Measurements from ENCODE around the gene KMT2E.
"Not testable (repeated sequence)": the region's sequence is repeated elsewhere in the genome, so short reads cannot be mapped to it uniquely, and the experiment has no call there.

Gene KMT2E

DNA sequence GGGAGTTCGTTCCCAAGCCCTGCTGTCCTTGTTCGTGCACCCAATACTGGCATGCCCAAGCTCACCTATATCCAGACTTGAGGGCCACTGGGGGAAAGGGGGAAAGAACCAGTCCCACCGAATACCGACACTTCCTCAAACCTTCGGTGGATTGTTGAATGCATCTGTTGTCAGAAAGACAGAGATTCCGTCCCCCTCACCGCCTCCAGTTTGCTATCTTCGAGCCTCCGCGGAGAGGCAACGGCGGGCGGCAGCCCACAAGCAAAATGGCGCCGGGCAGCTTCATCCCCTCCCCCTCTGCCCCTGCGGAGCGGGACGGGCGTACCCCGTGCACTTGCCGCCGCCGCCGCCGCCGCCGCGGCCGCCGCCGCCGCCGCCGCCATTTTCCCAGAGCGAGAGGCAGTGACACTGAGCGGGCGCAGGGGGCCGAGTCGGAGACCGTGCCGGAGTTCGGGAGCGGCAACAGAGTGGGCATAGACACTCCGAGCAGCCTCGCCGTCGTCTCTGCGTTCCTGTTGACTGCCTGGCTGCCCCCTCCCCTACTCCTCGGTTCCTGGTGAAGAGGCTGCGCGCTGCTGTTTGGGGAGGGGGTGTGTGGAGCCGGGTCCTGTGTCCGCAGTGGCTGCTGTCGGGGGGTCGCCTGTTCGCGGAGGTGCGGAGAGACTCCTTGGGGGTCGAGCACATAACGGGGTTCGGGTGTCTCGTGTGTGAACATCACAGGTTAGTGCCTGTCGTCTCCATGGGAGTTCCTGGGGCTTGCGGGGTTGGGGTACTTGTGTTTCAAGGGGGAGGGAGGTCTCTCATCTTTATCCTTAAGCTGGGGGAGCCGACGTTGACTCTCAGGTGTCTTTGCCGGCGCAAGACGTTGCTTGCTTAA, at the start of gene KMT2E:
Gene KMT2E, plus strand, starts transcription at position 390 of the 877 bp plus-strand sequence. CDS start 26,748 bp downstream, outside the sequence.
- DNase-seq: peak; percentile 68 to 76

DNA sequence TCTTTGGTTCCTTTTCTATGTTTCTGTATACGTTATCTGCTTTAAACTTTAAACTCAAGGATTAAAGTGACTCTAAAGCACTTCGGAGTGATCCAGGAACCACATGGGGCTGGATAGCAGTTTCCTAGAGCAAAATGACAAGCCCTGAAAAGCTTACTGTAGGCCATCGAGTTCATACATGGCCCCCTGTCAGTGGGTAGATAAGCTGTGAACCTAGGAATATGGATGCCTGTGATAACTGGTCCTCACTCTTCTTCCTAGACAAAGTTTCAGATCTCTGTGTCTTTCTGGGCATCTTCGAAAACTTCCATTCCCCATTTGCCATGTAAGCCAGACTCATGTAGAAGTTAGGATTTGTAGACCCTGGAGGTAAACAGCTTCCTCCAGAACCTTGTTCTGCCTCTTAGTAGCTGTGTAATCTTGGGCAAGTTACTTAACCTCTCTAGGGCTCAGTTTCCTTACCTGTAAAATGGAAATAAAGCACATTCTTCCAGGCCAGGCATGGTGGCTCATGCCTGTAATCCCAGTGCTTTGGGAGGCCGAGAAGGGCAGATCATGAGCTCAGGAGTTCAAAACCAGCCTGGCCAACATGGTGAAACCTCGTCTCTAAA, 49.3 kb upstream of the KMT2E start:
- DNase-seq: no peak

DNA sequence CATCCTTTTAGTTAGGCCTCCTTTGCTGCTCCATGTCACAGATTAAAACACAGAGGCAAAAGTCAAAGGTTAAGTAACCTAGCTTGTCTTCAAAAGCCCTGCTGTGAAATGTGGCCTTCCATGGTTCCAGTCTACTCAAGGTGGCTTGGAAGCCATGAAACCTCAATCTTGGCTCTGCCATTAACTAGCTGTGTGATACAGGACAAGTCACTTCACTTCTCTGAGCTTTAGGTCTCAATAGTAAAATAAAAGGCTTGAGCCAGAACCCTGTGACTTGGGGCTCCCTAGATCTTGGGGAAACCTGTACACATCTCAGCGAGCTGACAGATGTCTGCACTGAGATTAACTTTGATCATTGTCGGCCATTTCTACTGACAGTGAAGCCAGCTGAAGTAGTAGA, 48.0 kb upstream of the KMT2E start:
- DNase-seq: no peak

DNA sequence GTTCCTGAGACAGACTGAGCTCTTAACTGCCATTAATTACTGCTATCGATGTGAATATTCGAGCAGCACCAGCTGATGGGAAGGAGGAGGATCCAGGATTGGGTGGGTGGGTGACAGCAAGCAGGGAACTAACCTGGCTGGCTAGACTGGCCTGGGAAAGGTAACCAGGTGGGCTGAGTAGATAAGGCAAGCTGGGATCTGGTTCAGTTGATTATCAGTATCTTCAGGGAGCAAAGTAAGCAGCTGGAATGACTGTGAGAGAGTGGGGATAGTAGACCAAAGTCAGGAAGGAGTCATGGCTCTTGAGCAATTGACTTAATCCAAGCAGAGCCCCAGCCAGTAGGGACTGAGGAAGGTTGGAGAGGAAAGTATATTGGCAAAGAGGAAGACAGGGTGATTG, 46.9 kb upstream of the KMT2E start:
- DNase-seq: no peak

GRCh38 chr7:104967595-104967994, 46.4 kb upstream of the KMT2E start:
- DNase-seq: no peak

DNA sequence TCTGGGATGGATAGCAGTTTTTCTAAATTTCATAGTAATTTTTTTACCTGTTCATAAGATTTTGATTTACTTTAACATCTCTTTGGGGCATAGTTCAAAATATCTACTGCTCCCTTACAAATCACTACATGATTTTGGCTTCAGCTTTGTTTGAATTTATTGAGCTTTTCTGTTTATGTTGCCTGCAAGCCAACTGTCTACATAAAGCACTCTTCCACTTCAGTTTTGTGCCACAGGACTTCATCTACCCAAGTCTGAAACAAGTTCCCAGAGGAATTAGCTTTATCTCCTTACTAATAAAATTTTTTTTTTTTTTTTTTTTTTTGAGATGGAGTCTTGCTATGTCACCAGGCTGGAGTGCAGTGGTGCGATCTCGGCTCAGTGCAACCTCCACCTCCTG, 45.4 kb upstream of the KMT2E start:
- DNase-seq: no peak

DNA sequence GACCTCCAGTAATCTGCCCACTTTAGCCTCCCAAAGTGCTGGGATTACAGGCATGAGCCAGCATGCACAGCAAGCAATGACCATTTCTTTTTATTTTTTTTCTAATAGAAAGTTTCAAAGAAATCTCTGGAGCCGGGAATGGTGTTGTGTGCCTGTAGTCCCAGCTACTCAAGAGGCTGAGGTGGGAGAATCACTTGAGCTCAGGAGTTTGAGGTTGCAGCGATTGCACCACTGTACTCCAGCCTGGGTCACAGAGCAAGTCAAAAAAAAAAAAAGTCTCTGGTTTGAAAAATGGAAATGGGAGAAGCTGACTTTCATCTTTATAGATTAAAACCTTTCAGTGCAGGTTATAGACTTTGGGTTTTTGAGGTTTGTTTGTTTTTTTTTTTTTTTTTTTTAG, 44.8 kb upstream of the KMT2E start:
- DNase-seq: no peak

GRCh38 chr7:104971290-104972071, 42.5 kb upstream of the KMT2E start:
- DNase-seq: no peak

GRCh38 chr7:104972500-104972899, 41.5 kb upstream of the KMT2E start:
- DNase-seq: no peak

- DNase-seq: no peak
These were observed 40.8 kb upstream of the KMT2E start for GRCh38 chr7:104973227-104973626.

- DNase-seq: no peak
These were observed 40.0 kb upstream of the KMT2E start for GRCh38 chr7:104973909-104974415.

DNA sequence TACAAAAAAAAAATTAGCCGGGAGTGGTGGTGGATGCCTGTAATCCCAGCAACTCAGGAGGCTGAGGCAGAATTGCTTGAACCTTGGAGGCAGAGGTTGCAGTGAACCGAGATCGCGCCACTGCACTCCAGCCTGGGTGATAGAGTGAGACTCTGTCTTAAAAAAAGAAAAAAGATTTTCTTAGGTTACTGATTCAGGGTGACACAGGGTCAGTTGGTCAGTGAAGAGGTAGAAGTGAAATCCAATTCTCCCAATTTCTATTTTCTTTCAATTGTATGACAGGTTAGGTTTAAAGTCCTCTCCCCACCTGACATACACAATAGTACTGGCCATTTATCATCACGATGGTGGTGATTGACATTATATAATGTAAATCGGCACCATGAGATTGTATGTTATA, 38.5 kb upstream of the KMT2E start:
- DNase-seq: not testable (repeated sequence)

- no peak for DNase-seq
These were observed 36.9 kb upstream of the KMT2E start for GRCh38 chr7:104976966-104977636.

DNA sequence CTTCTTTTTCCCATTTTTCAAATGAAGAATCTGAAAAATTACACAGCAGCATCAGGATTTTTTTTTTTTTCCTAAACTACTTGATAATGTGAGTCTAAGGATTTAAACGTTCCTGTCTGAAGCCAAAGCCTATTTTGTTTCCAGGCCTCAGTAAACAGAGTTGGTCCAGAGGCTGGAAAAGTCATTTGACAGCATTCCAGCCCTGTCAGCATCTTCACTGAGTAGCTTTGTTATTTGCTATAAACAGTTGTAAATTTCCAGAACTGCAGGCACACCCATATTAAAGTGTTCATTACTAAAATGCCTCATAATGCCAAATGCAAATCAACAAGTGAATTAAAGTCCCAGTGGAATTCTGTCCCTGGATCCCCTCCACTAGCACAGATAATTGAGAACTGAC, 35.5 kb upstream of the KMT2E start:
- no peak for DNase-seq

DNA sequence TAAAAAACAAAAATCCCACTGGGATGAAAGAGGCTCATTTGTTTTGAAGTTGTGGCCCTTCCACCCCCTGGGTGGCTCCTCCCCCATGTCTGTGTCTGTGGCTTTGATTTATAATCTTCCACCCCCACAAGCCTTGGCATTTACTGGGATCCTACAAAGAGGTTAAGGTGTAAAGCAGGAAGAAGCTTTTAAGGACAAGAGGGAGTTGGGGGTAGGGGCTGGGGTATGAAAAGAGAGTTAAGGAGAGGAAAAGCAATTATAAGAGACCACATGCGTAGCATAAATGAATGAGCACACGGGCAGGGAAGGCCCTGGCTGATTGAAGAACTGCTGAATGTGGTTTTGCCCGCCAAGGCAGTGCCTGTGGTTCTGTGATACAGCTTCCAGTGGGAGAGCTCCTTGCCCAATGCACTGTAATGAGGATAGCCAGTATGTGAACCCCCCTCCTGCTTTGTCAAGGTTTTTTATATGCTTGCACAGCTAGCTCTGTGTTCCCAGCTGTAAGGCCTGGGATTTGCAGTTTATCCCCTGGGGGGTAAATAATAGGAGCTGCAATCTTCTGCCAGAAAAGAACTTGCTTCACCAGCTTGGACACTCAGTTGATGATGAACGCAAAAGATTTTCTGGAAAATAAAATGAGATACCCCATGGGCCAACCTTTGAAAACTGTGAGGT, 34.7 kb upstream of the KMT2E start:
- no peak for DNase-seq

- no peak for DNase-seq
These were observed 33.6 kb upstream of the KMT2E start for GRCh38 chr7:104980440-104980839.

DNA sequence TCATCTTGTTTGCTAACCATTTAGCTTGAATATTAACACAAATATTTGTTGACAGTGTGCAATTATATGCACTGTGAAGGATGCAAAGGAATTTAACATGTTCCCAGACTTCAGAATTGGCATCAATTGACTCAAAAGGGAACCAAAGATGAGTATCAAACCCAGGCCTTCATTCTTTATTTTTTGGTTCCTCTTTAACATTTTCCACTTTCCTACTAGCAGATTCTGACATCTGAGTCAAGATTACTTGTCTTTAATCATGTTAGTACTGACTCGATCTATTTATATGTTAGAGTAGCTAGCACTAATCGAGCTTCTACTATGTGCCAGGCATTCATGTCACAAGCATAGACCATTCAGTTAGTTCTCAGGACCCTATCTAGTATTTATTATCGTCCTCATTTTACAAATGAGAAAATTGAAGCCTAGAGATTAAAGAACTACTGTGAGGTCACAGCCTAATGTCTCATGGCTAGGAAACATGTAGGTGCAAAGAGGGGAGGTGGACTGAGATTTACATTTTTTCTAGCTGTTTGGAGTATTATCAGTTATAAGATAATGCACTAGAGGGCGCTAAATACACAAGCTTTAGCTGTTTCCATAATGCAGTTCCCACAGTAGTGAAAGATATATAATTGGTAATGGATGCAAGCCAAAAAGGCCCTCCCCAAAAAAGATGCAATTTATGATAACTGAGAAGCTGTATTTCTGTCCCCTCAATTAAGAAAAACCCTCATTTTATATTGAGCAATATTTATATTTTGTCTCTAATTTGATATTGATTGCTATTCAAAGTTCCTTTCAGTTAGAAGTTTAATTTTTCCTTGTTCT, 32.9 kb upstream of the KMT2E start:
- peak; percentile 40 to 74 for DNase-seq

DNA sequence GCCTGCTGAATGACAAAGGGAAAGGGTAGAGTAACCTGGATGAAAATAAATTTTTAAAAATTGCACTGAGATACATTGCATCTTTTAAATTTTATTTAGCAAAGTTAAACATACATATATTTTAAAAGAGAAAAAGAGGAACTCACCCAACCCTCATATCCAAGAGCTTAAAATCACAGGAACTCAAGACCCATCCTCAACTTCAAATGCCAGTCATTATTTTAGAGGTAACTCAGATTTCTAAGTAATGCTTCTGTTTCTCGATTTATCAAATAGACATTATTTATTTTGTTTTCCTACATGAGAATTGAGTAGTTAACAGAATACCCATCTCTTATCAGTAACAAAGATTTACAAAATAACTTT, 32.4 kb upstream of the KMT2E start:
- DNase-seq: no peak

- DNase-seq: no peak
These were observed 31.5 kb upstream of the KMT2E start for GRCh38 chr7:104982308-104983075.

GRCh38 chr7:104983076-104983577, 30.9 kb upstream of the KMT2E start:
- peak in 1 of 2 experiments; percentile 58 for DNase-seq

Data from SW 1271 (cell line).